GM10847 (cell line): Measurements from ENCODE around the gene HFE.

ENCODE experiments used
- POLR2A ChIP-seq: IDR thresholded peaks from 2 replicates; pipeline ENCODE4 v1.6.1; 2011; ENCODE audit not compliant: insufficient read length; ENCODE audit errors: extremely low read depth

HFE gene, protein sequence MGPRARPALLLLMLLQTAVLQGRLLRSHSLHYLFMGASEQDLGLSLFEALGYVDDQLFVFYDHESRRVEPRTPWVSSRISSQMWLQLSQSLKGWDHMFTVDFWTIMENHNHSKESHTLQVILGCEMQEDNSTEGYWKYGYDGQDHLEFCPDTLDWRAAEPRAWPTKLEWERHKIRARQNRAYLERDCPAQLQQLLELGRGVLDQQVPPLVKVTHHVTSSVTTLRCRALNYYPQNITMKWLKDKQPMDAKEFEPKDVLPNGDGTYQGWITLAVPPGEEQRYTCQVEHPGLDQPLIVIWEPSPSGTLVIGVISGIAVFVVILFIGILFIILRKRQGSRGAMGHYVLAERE

GRCh38 chr6:26087284-26088115 lies at the start of gene HFE:
HFE (plus strand) TSS chr6:26087429; CDS start chr6:26087441, 12 bp downstream.
- TF ChIP-seq POLR2A, result peak; percentile 16

- TF ChIP-seq POLR2A, result no peak
Measured at GRCh38 chr6:26041946-26042345, 45.3 kb upstream of the HFE start.

- TF ChIP-seq POLR2A, result peak; percentile 94
Measured at GRCh38 chr6:26043384-26044139, 43.7 kb upstream of the HFE start.

- TF ChIP-seq POLR2A, result no peak
Measured at GRCh38 chr6:26044140-26045064, 42.8 kb upstream of the HFE start.

DNA sequence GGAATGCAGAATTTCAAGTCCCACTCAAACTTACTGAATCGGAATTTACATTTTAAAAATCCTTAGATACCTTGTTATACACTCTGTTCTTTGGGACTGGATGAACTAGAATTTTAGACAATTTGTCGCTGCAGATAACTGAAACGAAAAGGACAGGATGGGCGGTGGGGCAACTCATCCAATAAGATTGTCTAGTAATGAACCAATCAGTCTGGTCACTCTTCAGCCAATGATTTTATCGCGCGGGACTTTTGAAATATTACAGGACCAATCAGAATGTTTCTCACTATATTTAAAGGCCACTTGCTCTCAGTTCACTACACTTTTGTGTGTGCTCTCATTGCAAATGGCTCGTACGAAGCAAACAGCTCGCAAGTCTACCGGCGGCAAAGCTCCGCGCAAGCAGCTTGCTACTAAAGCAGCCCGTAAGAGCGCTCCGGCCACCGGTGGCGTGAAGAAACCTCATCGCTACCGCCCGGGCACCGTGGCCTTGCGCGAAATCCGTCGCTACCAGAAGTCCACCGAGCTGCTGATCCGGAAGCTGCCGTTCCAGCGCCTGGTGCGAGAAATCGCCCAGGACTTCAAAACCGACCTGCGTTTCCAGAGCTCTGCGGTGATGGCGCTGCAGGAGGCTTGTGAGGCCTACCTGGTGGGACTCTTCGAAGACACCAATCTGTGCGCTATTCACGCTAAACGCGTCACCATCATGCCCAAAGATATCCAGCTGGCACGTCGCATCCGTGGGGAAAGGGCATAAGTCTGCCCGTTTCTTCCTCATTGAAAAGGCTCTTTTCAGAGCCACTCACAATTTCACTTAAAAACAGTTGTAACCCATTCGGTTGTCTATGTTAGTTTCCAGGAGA lies 41.9 kb upstream of the HFE start:
- peak; percentile 100 for TF ChIP-seq POLR2A

- no peak for TF ChIP-seq POLR2A
Measured at GRCh38 chr6:26045928-26046368, 41.3 kb upstream of the HFE start.

GRCh38 chr6:26048590-26048989 lies 38.6 kb upstream of the HFE start:
- TF ChIP-seq POLR2A, result no peak

GRCh38 chr6:26051665-26052310 lies 35.4 kb upstream of the HFE start:
- TF ChIP-seq POLR2A, result no peak

DNA sequence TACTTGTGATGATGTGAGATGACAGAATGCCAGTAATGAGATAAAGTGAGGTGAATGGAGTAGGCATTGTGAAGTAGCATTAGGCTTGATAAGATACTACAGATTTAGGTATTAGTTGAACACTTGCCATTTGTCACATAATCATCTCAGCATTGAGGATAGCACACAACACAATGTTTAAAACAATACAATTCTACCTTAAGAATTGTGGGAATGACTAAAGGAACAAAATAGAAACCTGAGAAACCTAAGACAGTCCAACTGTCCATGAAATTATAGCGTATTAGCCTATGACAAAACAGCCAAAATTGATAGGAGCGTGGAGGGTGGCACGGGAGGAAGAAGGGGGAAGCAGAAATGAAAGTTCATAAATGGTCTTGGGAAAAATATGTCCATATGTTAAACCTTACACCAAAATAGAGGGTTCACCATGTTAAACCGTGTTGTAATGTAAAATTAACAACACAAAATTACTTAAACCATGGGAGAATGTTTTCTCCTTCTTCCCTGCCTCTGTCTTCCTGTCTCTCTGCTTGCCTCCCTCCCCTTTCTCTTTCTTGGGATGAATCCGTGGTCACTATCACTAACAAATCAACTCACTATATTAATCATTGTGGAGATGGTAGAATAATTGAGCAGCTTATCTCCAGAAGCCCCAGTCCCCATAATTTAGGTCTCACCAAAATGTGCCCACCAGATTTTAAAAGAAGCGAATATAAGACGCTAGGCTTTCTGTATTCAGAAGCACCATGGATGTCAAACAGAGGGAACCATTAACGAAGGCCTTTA lies 33.0 kb upstream of the HFE start:
- TF ChIP-seq POLR2A, result no peak

- peak; percentile 85 for TF ChIP-seq POLR2A
Measured at GRCh38 chr6:26054781-26055718, 32.2 kb upstream of the HFE start.

DNA sequence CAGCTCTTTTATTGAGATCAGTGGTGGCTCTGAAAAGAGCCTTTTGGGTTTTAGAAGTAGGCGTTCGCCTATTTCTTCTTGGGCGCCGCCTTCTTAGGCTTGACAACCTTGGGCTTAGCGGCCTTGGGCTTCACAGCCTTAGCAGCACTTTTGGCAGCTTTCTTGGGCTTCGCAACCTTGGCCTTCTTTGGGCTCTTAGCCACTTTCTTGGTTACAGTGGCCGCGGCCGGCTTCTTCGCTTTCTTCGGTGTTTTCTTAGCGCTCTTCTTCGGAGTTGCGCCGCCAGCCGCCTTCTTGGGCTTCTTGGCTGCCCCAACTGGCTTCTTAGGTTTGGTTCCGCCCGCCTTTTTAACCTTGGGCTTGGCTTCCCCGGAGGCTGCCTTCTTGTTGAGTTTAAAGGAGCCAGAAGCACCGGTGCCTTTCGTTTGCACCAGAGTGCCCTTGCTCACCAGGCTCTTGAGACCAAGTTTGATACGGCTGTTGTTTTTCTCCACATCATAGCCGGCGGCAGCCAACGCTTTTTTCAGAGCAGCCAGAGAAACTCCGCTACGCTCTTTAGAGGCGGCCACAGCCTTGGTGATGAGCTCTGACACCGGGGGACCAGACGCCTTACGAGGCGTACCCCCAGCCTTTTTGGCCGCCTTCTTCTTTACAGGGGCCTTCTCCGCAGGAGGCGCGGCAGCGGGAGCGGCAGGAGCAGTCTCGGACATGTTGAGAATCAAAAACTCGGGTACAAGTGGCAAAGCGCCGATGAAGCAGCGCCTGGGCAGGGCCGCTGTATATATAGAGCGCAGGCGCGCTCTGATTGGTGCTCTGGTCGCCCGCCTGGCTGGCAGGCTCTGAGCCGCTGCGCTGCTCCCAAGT lies 31.3 kb upstream of the HFE start:
- TF ChIP-seq POLR2A, result peak; percentile 99
